HG03066 (cell line): ENCODE measurements around the gene EMC7.

Experiments used
- ATAC-seq: cut with Tn5 transposase; IDR thresholded peaks from one replicate; pipeline ENCODE4 v1.9.1; 2021; ENCODE audit warnings: low read depth; ENCODE audit not compliant: unreplicated experiment

Gene EMC7

GRCh38 chr15:34039790-34040113, 61.9 kb downstream of the EMC7 start:
- peak; percentile 29 for ATAC-seq

- ATAC-seq = peak; percentile 37
These were observed 62.5 kb downstream of the EMC7 start, which contains the start of gene AVEN for GRCh38 chr15:34038871-34039789. AVEN (minus strand) TSS chr15:34039204; CDS start chr15:34039046, 158 bp downstream.

- ATAC-seq = peak; percentile 55
These were observed 63.4 kb downstream of the EMC7 start for GRCh38 chr15:34038023-34038870.
